WERI-Rb-1 (cell line): ENCODE data around the gene P2RY14.

Experiments
- DNase-seq: peaks from one replicate; pipeline ENCODE4 v3.0.0-alpha.2; 2020
- H3K27ac ChIP-seq: fragments of 250-450 bp; sonication (Bioruptor Pico); 2 replicates; pipeline ENCODE4 v1.5.1; 2020; ENCODE audit warnings: mild to moderate bottlenecking, moderate library complexity
- H3K27me3 ChIP-seq: fragments of 250-450 bp; sonication (Bioruptor Pico); 2 replicates; pipeline ENCODE4 v1.5.1; 2021; ENCODE audit warnings: mild to moderate bottlenecking, low read depth, moderate library complexity; ENCODE audit not compliant: insufficient read depth, severe bottlenecking
- H3K36me3 ChIP-seq: fragments of 250-450 bp; sonication (Bioruptor Pico); 2 replicates; pipeline ENCODE4 v1.5.1; 2020; ENCODE audit warnings: mild to moderate bottlenecking, moderate library complexity
- H3K4me3 ChIP-seq: 2 replicates; pipeline ENCODE4 v1.5.1; 2011; ENCODE audit warnings: low read depth, mild to moderate bottlenecking, control low read depth, low read length
- H3K9me3 ChIP-seq: fragments of 250-450 bp; sonication (Bioruptor Pico); 2 replicates; pipeline ENCODE4 v1.5.1; 2021; ENCODE audit warnings: mild to moderate bottlenecking, moderate library complexity; ENCODE audit not compliant: severe bottlenecking
- CTCF ChIP-seq: IDR thresholded peaks from 2 replicates; pipeline ENCODE4 v1.5.1; 2011; ENCODE audit warnings: low read depth, mild to moderate bottlenecking, control low read depth, inconsistent platforms, low read length

P2RY14 gene

DNA sequence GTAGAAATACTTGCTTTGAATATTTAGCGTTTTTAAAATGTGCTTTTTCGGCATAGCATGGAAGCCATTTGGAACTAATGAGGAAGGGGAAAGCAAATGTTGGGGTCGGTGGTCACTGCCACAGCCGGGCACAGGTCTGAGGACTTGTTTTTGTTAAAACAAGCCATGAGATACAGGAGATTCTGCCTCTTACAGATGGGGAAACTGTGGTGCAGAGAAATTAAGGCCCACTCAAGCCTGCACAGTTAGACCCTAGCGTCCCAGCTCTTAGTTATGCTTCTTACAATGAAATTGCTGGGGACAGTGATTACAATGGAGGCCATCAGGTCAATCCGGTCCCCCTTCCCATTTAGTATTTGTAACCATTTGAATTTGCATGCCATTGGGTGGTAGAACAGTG lies 72.9 kb downstream of the P2RY14 start:
- Histone ChIP-seq H3K4me3 (no peak overlapping the region), H3K9me3 (no peaks in the 10 kb centered on the region), H3K27ac (no peak overlapping the region), H3K36me3 (no peaks in the 10 kb centered on the region), H3K27me3 (no peaks in the 10 kb centered on the region)
- no peak for DNase-seq
- TF ChIP-seq CTCF, result no peak

GRCh38 chr3:151204530-151205402 lies 73.6 kb downstream of the P2RY14 start:
- no peak for TF ChIP-seq CTCF
- DNase-seq, result no peak
- Histone ChIP-seq H3K36me3 (no peaks in the 10 kb centered on the region), H3K27me3 (no peaks in the 10 kb centered on the region), H3K27ac (no peak overlapping the region), H3K4me3 (no peak overlapping the region), H3K9me3 (no peaks in the 10 kb centered on the region)

GRCh38 chr3:151203051-151203420 lies 75.3 kb downstream of the P2RY14 start, which contains the start of gene GPR171:
Gene GPR171, minus strand, starts transcription at chr3:151203216. Its CDS starts 3,830 bp downstream, at chr3:151199386.
- Histone ChIP-seq H3K36me3 (no peaks in the 10 kb centered on the region), H3K27me3 (no peaks in the 10 kb centered on the region), H3K4me3 (no peak within 1 kb of the TSS), H3K9me3 (no peaks in the 10 kb centered on the region), H3K27ac (no peak within 1 kb of the TSS)
- TF ChIP-seq CTCF, result no peak
- no peak for DNase-seq

DNA sequence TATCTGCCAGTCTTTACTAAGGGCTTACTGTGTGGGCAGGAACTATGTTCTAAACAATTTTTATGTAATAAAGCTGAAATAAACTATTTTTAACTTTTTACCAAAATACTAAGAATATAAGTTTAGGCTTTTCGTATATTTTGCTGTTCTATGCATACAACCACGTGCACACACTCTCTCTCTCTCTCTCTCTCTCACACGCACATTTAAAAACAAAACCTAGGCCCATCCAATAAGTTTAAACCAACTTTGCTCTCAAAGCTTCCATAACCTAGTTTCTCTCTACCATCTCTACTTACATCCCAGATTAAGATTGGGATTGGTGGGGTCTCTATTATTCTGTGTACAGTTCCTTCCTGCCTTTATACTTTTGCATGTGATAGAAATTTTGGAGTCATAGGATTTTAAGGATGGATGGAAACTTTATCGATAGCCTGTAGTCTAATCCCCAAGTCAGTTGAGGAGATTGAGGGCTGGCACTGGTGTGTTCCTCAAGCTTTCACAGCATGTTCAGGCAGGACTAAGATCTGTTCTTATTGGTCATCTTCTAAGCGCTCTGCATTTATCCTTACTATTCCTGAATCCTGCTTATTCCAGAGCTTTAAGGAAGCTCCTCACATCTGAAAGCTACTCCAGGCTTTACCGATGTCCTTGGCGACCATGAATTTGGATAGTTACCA lies 77.2 kb downstream of the P2RY14 start:
- no peak for TF ChIP-seq CTCF
- DNase-seq, result no peak
- Histone ChIP-seq H3K4me3 (no peak overlapping the region), H3K9me3 (no peaks in the 10 kb centered on the region), H3K36me3 (no peaks in the 10 kb centered on the region), H3K27ac (no peak overlapping the region), H3K27me3 (no peaks in the 10 kb centered on the region)

DNA sequence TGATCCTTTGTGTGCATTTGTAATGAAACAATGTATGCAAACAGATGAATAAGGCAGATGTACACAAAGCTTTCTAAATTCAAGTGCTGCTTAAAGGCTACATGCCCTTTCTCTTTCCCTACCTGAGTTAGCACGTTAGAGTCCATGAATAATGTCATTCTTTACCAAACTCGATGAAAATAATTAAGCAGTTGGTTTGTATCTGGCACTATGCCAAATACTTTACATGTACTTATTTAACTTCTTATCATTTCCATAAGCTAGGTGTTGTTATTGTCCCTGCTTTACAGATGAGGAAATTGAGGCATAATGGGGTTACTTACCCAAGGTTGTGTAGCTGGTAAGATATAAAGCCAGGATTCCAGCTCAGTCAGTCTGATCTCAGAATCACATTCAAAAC lies 77.8 kb downstream of the P2RY14 start:
- no peak for DNase-seq
- no peaks in the 10 kb centered on the region for H3K27me3 ChIP-seq
- no peaks in the 10 kb centered on the region for H3K9me3 ChIP-seq
- no peak for TF ChIP-seq CTCF
- H3K27ac ChIP-seq, result no peak overlapping the region
- H3K4me3 ChIP-seq, result no peak overlapping the region
- no peaks in the 10 kb centered on the region for H3K36me3 ChIP-seq
